ENCODE measurements around the gene SYT8.
A peak's percentile ranks its signal among the peaks of the same experiment; 100 is the strongest.

The SYT8 gene

DNA sequence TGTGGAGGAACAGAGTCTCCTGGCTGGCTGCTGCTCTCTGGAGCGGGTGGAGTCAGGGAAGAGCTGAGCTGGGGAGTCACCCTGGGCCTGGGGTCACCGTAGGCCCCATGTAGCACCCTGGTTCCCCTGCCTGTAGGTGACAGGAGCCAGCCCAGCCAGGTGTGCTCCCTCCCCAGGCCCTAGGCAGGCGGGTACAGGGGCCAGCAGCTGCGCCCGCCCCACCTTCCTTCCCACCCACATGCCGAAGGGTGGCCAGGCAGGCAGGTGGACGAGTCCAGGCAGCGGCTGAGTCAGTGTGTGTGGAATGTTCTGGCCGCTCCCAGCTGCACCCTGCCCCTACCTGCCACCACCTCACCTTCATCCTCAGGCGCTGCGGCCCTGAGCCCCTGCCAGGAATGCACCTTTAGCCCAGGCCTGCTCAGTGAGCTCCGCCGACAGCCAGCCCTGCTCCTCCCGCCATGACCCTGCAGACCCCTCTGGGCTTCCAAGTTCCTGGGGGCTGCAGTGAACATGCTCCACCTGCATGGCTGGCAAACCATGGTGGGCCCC lies 654 bp upstream of the SYT8 start:
- DNase-seq = no peak

DNA sequence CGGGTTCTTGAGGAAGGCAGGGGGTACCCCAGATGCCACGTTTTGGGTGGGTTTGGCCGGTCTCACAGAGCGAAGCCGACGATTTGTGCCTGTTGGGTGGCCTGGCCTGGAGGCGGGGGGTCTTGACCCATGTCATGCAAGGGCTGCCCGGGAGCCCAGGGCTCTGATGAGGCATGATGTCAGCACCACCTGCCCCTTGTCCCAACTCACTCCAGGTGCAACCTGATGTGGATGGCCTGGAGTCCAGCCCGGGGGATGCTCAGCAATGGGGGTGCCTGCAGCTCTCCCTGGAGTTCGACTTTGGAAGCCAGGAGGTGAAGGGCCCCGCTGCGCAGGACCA lies 851 bp downstream of the SYT8 start:
- DNase-seq = no peak

DNA sequence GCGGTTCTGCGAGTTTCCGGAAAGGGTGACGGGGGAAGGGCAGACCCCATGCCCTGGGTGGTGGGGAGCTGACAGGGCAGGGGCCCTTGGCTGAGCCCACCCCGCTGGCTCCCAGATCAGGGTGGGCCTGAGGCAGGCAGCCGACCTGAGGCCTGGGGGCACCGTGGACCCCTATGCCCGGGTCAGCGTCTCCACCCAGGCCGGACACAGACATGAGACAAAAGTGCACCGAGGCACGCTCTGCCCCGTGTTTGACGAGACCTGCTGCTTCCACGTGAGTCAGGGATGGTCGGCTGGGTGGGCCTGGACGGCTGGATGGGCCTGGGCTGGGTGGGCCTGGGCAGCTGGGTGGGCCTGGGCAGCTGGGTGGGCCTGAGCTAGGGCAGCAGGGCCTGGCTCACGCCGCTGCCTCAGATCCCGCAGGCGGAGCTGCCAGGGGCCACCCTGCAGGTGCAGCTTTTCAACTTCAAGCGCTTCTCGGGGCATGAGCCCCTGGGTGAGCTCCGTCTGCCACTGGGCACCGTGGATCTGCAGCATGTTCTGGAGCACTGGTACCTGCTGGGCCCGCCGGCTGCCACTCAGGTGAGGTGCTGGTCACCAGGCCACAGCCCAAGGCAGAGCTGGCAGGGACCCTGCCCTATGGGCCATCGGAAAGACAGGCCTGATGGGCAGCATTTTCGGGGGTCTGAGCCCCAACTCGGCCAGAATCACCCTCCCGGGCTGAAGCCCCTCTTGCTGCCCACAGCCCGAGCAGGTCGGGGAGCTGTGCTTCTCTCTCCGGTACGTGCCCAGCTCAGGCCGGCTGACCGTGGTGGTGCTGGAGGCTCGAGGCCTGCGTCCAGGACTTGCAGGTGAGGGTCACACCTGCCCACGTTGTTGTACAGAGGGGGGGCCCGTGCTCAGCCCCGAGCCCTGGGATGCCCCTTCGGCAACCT lies 1.5 kb downstream of the SYT8 start:
- no peak for DNase-seq

- peak; percentile 49 to 77 (median 68) for DNase-seq
These were observed 2.6 kb downstream of the SYT8 start for GRCh38 chr11:1837171-1838076.

DNA sequence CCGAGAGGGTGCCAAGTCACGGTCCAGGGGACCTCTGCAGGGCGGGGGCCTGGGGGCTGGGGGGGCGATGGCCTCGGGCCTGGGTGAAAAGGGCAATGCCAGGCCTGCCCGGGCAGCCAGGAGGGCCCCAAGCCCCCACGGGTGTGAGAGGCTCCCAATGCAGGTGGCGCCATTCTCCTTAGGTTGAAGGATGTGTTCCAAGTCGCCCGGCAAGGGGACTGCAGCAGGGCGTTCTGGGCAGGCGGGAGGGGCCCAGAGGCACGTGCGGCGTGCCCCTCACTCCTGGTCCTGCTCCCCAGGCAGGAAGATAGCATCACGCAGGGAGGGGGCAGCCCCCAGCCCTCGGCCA lies 3.3 kb downstream of the SYT8 start:
- peak in 1 of 6 experiments; percentile 54 for DNase-seq

GRCh38 chr11:1838426-1839144 lies 3.8 kb downstream of the SYT8 start, which contains the start of gene TNNI2:
TNNI2 (plus strand) TSS chr11:1838981; CDS start chr11:1839697, 716 bp downstream.
- DNase-seq = no peak

DNA sequence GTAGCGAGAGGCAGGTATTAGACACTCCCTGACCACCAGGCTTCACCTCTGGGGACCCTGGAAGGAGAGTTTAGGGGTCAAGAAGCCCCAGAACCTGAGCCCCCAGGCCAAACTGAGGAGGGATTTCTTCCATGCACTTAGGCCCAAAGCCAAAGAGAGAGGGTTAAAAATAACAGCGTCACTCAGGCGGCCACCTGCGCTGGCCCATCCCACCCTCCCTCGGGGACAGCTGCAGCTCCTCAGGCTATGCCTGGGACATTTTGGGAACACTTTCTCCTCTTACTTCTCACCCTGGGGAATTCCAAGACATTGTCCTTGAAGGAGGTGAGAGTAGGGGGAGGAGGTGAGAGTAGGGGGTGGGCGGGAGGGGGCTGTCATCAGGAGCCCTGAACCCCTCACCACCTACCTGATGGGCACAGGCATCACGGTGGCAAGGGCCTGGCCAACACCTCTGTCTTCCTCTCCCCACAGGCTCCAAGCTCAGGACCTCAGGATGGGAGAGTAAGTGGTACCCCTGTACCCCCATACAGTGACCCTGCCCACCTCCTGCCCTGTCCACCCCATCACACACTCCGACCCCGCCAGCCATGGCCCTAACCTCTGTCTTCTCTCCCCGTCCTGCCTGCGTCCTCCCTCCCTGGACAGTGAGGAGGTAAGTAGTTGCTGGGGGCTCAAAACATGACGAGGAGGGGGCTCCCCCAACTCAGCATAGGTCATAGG lies 4.6 kb downstream of the SYT8 start:
- DNase-seq = no peak

- no peak for DNase-seq
These were observed 5.4 kb downstream of the SYT8 start for GRCh38 chr11:1839924-1840779.

- DNase-seq = no peak
These were observed 6.1 kb downstream of the SYT8 start for GRCh38 chr11:1840780-1841480.

GRCh38 chr11:1841511-1842148 lies 6.8 kb downstream of the SYT8 start:
- no peak for DNase-seq

DNA sequence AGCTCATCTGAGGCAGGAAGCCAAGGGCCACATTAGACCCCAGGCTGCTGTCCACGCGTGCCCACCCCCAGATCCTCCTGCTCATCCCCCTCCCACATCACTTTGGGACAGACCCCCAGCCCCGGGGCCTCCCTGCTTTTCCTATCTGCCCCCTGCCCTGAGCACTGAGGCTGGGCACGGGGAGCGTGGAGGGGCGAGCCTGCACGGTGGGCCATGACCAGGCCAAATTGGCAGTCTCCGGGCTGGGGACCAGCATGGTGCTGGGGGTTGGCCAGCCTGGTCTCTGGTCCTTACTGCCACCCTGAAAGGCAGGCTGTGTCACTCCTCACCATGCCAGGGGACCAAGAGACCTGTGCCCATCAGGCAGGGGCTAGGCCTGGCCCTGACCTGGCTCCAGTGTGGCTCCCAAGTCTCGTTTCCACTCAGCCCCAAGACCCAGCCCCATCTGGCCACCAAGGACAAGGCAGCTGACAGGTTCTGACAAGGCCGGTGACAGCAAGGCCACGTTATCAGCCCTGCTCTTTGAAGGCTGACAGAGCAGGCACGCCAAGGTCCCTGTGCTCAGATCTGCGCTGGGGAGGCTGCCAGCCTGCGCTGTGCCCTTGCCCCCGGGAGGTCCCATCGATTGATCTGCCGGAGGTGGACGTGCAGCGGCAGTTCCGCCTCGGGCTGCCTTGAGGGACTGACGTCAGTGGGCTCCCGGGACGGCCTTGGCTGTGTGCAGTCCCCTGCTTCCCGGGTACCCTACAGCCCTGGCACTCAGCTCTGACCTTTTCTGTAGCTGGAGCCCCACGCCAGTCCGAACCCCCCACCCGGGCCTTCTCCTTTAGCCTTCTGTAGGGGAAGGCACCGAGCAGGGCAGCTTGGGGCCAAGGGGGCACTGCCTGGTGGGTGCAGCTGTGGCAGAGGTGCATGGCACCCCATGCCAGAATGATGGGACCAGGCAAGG lies 7.6 kb downstream of the SYT8 start:
- DNase-seq = no peak

- no peak for DNase-seq
These were observed 8.3 kb downstream of the SYT8 start for GRCh38 chr11:1843098-1843473.

- DNase-seq = no peak
These were observed 9.0 kb downstream of the SYT8 start for GRCh38 chr11:1843796-1844195.

- DNase-seq = peak in 4 of 6 experiments; percentile 28 to 62 (median 46)
These were observed 9.7 kb downstream of the SYT8 start for GRCh38 chr11:1844221-1845094.

DNA sequence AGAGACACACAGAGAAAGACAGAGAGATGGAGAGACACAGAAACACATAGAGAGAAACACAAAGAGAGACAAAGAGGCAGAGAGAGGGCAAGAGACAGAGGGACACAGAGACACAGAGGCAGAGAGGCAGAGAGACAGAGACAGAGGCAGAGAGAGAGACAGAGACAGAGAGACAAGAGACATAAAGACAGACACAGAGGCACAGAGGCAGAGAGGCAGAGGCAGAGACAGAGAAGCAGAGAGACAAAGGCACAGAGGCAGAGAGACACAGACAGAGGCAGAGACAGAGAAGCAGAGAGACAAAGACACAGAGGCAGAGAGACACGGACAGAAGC lies 10.3 kb downstream of the SYT8 start:
- DNase-seq = no peak

- DNase-seq = peak in 1 of 6 experiments; percentile 23
These were observed 11.0 kb downstream of the SYT8 start for GRCh38 chr11:1845561-1846452.

DNA sequence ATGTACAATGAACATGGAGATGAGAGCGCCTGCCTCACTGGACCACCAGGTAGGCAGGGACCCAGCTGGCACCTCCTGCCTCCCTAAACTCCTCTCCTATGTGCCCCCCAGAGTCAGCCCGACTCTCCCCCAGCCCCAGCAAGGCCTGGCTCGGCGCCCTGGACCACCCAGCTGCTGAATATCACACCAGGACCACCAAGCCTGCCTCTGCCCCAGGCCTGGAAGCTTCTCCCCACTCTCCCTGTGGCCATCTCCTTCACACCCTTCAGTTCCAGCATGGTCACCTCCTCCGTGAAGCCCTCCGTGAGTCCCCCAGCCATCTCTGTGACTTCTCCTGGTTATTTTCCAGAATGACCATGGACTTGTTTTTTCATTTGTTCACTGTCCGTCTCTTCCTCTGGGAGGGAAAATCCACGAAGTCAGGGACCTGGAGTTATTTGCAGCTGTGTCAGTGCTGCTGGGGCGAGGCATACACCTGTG lies 11.7 kb downstream of the SYT8 start:
- DNase-seq = no peak

Data from stimulated activated naive CD4-positive, alpha-beta T cell (primary cell).